Measurements from ENCODE around the gene SPTBN1. TPM values are rescaled to one million over a fixed set of nuclear protein-coding genes. Genes with fewer than 3 reads are reported as not detected.

The SPTBN1 gene
- total RNA-seq, 1 donor from 2014 or later = 983 TPM

DNA sequence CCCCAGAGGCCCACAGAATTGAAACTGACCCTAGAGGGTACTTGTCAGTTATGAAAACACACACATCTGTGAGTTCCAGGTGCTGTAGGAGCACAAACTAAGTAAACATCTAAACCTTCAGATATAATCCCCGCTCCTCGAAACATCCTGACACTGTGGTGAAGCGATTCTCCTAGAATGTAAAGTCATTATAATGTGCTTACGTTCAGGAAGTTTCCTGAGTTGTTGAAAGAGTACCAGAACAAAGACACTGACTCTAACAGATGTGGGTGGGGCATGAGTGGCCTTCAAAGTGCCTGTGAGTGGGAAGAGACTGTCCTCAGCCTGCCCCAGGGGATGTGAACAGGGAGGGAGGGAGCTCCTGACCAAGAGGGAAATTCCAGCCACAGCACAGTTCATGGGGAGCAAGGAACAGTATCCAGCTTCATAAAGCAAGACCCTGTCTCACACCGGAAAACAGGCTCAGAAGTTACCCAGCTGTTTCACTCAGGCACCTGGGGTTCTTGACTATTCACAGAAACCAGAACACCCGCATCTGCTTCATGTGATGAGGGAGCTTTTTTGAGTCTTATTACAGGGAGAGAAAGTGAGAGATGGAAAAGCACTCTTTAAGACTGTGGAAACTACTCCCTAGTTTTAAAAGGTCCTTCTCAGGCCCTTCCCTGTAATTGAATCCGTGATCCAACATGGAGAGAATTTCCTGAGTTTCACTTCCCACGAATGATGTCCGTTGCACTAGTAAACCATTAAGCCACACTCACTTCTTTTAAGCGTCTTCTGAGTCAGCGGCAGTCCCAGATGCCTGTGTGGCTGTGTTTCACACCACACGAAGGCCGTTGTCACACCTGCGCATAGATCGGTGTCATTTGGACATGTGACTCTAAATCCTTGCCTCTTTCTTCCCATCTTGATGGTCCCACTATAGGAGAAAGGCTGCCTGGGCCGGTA lies 178.7 kb downstream of the SPTBN1 start:
- Mint-ChIP-seq H3K36me3 (ENCODE audit: low read depth, unreplicated experiment) (peaks cover 80% of the 10 kb centered on the region), H3K27ac (ENCODE audit: unreplicated experiment) (peak overlapping the region; percentile 90), H3K4me3 (ENCODE audit: unreplicated experiment) (peak overlapping the region; percentile 83), H3K27me3 (ENCODE audit: unreplicated experiment) (peaks cover 49% of the 10 kb centered on the region), H3K4me1 (ENCODE audit: unreplicated experiment) (peaks cover 69% of the 10 kb centered on the region), H3K9me3 (ENCODE audit: unreplicated experiment) (no peaks in the 10 kb centered on the region)
- no peak for DNase-seq (ENCODE audit: low spot score)
- TF ChIP-seq, protein P1, sequence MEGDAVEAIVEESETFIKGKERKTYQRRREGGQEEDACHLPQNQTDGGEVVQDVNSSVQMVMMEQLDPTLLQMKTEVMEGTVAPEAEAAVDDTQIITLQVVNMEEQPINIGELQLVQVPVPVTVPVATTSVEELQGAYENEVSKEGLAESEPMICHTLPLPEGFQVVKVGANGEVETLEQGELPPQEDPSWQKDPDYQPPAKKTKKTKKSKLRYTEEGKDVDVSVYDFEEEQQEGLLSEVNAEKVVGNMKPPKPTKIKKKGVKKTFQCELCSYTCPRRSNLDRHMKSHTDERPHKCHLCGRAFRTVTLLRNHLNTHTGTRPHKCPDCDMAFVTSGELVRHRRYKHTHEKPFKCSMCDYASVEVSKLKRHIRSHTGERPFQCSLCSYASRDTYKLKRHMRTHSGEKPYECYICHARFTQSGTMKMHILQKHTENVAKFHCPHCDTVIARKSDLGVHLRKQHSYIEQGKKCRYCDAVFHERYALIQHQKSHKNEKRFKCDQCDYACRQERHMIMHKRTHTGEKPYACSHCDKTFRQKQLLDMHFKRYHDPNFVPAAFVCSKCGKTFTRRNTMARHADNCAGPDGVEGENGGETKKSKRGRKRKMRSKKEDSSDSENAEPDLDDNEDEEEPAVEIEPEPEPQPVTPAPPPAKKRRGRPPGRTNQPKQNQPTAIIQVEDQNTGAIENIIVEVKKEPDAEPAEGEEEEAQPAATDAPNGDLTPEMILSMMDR (IDR thresholded peaks at IDR 0.05; ENCODE audit: unreplicated experiment) = no peak

DNA sequence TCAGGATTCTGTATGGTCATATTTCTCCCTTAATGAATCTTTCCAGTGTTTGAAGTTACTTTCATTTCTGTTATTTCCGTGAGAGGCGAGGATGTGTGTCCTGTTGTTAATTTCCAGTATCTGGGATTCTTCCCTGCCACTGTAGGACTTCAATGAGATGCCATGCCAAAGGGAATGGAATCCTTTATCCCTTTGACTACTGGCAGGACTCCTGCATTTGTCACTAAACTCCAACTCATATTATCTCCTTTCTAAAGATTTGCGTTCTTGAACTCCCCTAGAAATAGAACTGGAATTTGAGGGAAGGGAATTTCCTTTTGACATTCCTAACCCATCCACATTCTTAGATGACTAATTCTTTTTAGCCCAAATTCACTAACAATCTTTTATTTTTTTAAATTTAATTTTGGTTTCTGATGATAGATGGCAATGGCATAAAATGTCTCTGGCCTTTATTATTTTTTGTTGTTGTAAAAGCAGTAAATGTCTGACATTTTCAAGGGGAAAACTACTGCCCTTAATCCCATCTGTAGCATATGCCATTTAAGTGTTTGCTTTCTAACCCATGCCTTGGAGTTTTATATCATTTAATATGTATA lies 179.5 kb downstream of the SPTBN1 start:
- peak overlapping the region; percentile 81 for H3K4me3 Mint-ChIP-seq (ENCODE audit: unreplicated experiment)
- no peak for DNase-seq (ENCODE audit: low spot score)
- H3K27ac Mint-ChIP-seq (ENCODE audit: unreplicated experiment) = peak overlapping the region; percentile 90
- H3K27me3 Mint-ChIP-seq (ENCODE audit: unreplicated experiment) = peaks cover 41% of the 10 kb centered on the region
- no peaks in the 10 kb centered on the region for H3K9me3 Mint-ChIP-seq (ENCODE audit: unreplicated experiment)
- H3K4me1 Mint-ChIP-seq (ENCODE audit: unreplicated experiment) = peaks cover 68% of the 10 kb centered on the region
- TF ChIP-seq, protein P1 (IDR thresholded peaks at IDR 0.05; ENCODE audit: unreplicated experiment) = no peak
- peaks cover 79% of the 10 kb centered on the region for H3K36me3 Mint-ChIP-seq (ENCODE audit: low read depth, unreplicated experiment)

DNA sequence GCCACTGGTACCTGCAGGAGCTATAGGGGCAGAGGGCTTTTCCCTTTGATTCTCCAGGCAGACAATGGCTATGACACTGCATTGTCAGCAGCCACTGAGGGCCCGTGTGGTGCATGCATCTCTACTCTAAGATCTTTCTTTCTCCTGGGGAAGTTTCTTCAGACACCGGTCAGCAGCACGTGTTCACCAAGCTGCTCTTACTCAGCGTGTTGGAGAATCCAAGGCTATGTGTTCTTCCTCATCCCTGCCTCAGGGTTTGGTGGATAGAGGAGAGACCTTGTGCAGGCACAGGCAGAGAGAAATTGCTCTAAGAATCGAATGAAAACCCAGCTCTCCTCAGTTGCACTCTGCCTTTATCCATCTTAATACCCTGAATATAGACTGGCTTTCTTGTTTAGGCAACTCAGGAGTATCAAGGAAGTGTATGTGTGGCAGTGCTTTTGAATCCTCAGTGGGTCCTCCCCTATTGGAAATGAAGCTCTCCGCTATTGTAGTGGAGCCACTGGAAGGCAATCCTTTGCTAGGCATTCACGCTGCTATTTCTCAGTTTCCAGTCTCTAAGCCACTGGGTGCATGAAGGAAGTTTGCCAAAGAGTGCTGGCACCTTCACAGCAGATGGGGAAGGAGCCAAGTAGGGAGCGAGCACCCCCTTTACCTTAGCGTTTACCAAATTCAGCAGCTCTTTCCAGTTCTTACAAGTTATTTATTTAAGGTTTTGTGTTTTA lies 180.4 kb downstream of the SPTBN1 start:
- Mint-ChIP-seq H3K4me3 (ENCODE audit: unreplicated experiment) (peak overlapping the region; percentile 63), H3K36me3 (ENCODE audit: low read depth, unreplicated experiment) (peaks cover 78% of the 10 kb centered on the region), H3K27me3 (ENCODE audit: unreplicated experiment) (peaks cover 39% of the 10 kb centered on the region), H3K9me3 (ENCODE audit: unreplicated experiment) (no peaks in the 10 kb centered on the region), H3K4me1 (ENCODE audit: unreplicated experiment) (peaks cover 64% of the 10 kb centered on the region), H3K27ac (ENCODE audit: unreplicated experiment) (no peak overlapping the region)
- TF ChIP-seq, protein P1 (IDR thresholded peaks at IDR 0.05; ENCODE audit: unreplicated experiment) = no peak
- no peak for DNase-seq (ENCODE audit: low spot score)

DNA sequence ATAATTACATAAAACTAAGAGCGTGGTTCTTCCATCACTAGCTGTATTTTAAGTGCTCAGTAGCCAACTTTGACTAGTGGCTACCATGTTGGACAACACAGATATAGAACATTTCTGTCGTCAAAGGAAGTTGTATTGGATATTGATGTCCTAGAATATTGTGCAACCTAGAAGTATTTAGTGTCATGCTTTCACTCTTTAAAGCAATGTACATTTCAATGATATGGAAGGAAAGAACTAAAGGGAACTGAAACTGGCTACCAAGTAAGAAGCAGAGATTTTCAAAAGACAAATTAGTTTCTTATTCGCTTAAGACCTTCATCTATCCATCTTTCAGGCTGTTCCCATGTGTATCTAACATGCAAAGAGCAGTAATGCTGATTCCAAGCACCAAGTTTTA lies 182.0 kb downstream of the SPTBN1 start:
- TF ChIP-seq, protein P1 (IDR thresholded peaks at IDR 0.05; ENCODE audit: unreplicated experiment) = no peak
- no peak for DNase-seq (ENCODE audit: low spot score)
- Mint-ChIP-seq H3K27ac (ENCODE audit: unreplicated experiment) (peak overlapping the region; percentile 72), H3K4me1 (ENCODE audit: unreplicated experiment) (peaks cover 61% of the 10 kb centered on the region), H3K4me3 (ENCODE audit: unreplicated experiment) (peak overlapping the region; percentile 69), H3K36me3 (ENCODE audit: low read depth, unreplicated experiment) (peaks cover 80% of the 10 kb centered on the region), H3K27me3 (ENCODE audit: unreplicated experiment) (peaks cover 37% of the 10 kb centered on the region), H3K9me3 (ENCODE audit: unreplicated experiment) (no peaks in the 10 kb centered on the region)

Measured in endothelial cell (in vitro differentiated cells).